NCI-H748 (cell line): Measurements from ENCODE around the gene DPCD.
"Not testable (repeated sequence)": the region's sequence is repeated elsewhere in the genome, so short reads cannot be mapped to it uniquely, and the experiment has no call there.

Experiments used
- DNase-seq: peaks from one replicate; lab custom pipeline; 2025; ENCODE audit not compliant: unreplicated experiment; lab: John Stamatoyannopoulos, UW

Gene DPCD

DNA sequence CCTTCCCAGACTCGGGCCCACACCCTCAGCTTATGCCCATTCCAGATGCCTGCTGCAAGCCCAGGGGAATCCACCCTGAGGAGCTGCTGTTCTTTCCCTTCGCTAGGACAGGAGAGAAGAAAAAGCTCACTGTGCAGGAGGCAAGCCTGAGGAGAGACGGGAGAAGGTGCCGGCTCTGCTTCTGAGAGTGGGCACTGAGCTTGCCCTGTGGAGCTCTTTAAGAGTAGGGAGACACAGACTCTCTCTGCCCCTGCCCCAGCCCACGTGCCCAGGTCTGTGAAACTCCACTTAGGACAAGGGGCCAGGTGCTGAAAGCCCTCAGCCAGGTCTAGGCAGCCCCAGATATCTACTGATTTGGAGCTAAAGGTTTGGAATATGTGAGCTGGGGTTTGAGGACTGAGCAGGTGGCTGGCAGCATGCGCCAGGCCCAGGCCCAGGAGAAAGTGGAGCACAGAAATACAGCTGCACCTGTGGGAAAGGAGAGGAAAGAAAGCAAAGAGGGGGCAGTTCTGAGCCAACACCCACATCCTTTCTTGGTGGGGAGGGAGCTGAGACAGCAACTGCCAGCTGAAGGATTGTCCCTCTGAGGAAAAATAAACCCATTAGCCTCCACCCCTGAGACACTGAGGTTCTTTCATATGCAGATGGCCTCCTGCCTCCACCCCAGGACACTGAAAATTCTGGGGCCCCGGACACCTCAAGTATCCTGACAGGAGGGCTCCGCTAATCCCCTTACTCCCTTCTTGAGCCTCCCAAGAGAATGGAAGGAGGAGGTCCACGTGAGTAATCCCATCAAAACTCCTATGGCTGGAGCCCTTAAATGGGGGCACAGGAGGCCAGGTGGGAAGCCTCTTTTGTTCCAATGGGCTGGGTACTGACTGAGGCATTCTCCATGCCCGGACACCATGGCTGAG lies 7.4 kb upstream of the DPCD start:
- no peak for DNase-seq

GRCh38 chr10:101585841-101586240 lies 2.3 kb upstream of the DPCD start:
- no peak for DNase-seq

DNA sequence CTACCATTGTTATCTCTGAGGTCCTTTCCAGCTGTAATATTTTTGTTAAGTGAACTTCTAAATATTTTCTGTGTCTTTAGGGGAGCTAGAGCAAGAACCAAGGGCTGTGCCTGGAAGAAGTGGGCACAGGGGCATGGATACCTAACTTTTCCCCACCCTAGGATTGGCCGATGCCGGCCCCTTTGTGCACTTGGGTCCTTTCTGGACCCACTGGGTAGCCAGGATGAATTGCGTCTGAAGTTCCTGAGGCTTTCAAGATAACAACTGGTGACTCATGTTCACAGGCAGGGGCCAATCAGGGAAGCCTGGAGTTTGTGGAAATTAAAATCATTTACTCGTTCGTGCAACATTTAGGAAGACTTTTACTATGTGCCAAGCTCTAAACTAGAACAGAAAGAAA lies 758 bp downstream of the DPCD start:
- no peak for DNase-seq

- DNase-seq = not testable (repeated sequence)
Observed at GRCh38 chr10:101593331-101593730, 5.2 kb downstream of the DPCD start.

GRCh38 chr10:101595591-101596433 lies 7.7 kb downstream of the DPCD start:
- no peak for DNase-seq

DNA sequence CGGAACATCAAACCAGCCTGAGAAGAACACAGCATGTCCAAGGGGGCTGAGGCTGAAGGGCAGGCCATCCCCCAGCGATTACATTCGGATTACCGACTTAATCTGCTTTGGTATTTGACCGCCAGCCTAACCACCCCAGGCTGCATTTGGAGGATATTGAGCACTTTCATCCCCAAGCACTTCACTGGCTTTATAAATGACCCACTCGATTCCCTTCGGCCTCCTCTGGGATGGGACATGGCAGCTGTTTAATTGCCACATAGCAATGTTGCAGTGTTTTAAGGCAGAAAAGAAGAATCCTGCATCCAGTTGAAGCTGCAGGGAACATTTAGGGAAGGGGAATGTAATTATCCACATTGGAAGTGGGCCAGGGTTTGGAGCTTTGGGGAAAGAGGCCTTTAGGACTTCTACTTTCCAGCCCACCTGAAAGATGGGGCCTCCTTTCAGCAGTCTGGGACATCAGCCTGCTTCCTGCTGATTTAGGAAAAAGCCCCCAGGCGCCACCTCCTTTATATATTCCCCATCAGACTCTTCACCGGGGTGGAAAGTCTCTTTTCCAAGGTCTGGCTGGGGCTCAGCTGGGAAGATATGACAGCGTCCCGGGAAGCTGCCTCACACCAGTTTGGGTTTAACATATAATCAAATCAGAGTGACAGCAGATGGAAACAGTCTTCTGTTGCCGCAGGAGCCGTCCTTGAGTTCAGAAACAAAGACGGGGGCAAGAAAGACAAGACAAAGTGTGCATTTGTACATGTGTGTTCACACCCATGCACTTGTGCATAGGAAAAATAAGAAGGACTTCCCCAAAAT lies 9.2 kb downstream of the DPCD start:
- DNase-seq = no peak

GRCh38 chr10:101601541-101601940 lies 13.4 kb downstream of the DPCD start:
- DNase-seq = peak; percentile 7

- peak; percentile 73 for DNase-seq
Observed at GRCh38 chr10:101602761-101603398, 14.8 kb downstream of the DPCD start.

DNA sequence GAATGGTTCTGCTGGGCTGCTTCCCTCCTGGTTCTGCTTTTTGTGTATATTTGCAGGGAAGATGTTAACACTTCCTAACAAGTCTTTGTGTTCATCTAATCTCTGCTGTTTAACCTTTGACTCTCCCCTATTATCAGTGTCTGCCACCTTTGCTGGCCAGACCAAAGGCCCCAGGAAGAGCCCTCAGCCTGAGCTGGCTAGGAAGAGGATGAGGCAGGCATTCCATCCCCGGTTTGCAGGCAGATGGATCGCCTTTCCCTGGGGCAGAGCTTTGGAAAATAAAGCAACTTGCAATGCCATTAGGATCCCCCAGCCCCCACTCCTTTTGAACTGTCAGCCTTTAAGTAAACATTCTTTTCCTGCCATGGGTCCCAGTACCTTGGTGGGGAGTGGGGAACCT lies 19.0 kb downstream of the DPCD start:
- DNase-seq = no peak

- DNase-seq = no peak
Observed at GRCh38 chr10:101609481-101609880, 21.4 kb downstream of the DPCD start.

GRCh38 chr10:101611096-101611905 lies 23.2 kb downstream of the DPCD start:
- DNase-seq = no peak

DNA sequence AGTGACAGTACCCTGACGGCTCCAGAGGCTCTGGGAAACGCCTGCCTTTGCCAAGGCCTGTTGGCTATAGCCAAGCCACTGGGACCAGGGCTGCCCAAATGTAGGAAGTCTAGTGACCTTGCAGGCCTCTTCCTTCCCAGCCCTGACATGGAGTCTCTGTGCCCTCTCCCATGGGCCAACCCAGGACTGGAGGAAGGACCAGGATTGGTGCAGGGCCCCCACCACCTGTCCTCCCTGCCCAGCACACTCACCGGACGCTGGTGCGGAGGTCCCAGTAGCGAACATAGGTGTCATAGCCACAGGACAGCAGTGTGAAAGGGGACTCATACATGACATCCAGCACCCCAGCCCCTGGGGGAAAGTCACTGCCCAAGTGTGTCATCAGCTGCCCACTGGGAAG lies 24.0 kb downstream of the DPCD start:
- no peak for DNase-seq

GRCh38 chr10:101612872-101613271 lies 24.8 kb downstream of the DPCD start:
- no peak for DNase-seq

- no peak for DNase-seq
Observed at GRCh38 chr10:101613646-101614045, 25.5 kb downstream of the DPCD start.

DNA sequence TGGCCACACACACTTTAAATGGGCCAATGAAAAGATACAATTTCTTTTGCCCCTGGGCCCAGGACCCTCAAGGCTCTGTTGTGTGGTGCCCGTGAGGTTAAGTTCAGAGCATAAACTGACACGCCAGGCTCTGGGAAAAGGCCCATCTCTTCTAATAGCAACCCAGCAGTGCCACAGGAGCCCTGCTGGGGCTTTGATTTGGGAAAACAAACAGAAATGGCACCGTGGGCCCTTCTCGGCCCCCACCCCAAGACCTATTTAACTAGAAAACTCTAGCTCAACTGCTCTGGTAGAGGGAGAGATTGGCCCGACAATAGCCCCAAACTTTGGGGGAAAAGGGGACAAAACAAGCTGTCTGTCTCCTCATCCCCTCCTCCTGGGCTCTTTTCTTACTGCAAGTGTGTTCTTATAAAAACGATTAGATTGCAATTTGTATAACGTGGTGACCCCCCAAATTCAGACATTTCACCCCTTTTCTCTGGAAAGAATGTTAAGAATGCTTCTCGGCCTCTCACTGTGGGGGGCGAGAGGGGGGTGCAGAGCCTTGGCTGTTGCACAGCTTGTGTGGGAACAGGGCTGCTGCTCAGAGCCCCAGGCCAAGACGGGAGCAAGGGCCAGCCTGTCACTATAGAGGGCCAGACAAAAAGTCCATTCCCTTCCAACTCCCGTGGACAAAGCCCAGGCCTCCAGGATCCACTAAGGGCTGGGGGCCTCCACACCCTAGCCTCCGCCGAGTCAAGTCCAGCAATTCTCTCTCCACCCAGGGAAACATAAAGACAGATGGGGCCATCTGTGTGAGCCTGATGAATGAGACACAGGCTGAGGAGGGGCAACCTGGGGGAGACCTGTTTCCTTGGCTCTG lies 26.8 kb downstream of the DPCD start:
- DNase-seq = no peak

DNA sequence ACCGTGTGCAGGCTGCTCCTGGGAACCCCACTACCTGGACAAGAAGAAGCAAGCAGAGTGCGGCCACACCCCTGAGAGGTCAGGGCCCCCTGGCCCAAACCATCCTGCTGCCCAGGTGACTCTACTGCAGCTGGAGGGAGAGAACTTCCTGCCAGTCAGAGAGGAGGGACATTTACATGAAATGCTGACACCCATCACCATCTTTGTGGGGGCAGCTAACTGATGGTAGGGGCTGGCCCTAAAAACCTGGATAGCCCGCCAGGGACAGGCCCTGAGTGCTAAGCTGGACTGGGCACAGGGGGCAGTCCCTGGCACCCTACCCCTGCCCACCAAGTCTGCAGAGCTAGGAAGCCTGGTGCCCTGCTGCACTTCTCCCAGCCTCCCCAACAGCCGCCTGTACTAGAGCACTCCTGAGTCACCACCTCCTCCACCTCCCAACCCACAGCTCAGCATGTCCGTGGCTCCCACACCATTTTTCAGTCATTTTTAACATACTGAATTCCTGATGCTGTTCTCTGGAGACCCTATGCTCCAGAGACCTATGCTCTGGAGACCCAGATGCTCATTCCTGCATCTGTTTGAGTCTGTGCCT lies 27.5 kb downstream of the DPCD start:
- DNase-seq = no peak

DNA sequence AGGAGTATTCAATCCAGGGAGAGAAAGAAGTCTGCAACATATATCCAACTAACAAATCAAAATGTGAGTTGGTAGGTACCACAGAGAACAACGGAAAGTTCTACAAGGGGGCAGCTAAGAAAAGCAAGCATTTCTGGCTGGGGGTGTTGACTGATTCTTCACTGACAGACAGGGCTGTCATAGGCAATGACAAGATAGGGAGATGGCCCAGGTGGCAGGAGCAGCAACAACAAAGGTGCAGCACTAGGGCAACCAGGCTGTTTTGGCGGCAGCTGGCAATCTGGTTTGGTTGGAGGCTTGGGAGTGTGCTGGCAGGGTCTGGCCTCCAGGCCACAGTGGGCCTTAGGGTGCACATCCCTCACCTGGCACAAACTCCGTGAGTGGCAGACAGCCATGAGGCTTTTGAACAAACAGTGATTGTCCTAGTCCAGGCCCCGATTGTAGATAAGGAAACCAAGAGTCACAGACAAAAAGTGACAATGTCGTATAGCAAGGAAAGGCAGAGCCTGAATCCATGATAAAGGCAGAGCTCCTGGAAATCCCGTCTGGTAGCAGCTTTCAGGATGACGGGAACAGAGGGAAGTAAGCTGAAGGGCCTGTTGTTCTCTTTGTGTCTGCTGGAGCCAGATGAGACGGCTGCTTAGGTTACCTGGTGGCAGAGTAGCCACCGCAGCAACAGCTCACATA lies 28.4 kb downstream of the DPCD start:
- DNase-seq = no peak
